Measurements from ENCODE around the gene ITGA7. TPM values are rescaled to one million over a fixed set of nuclear protein-coding genes. Genes with fewer than 3 reads are reported as not detected.
A peak's percentile ranks its signal among the peaks of the same experiment; 100 is the strongest.

ITGA7 gene
- total RNA-seq, 1 donor: 13.9 TPM

DNA sequence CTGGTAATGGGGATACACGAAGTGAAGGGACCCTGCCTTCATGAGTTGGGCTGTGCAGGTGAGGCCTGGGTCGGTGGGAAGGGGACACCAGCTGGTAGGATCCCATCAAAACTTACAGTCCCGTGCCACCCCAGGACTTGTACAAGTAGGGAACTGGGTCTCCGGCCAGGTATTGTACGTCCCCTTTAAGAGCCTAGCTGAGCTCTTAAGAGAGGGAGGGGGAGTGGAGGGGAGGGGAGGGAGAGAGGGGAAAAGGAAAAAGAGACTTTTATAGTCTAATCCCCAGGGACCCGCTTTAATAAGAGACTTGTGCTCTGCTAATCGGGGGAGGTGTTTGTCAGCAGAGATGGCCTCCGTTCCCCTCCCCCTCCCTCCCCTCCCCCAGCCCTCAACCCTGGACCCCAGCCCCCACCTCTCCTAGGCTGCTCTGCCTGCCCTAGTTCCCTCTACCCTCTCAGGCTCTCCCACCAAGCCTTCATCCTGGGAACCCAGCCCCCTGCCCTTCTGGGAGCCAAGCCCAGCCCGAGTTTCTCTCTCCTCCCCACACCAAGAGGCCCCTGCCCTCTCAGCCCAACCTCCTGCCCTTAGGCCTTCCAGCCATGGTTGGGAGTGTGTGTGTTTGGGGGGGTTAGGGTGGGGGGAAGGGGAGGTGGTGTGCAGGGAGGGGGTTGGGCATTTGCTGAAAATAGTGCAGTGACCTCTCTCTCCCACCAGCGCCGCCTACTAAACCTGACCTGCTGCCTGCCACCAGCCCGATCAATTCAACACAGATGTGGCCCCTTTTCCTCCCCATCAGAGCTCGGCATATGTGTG lies 37.9 kb upstream of the ITGA7 start:
- DNase-seq (ENCODE audit: low read depth): peak; percentile 37
- no peak for TF ChIP-seq CTCF (IDR thresholded peaks at IDR 0.05; ENCODE audit: insufficient read depth, low read length)
- H3K4me3 ChIP-seq (ENCODE audit: low read depth, low read length): peak overlapping the region; percentile 46

DNA sequence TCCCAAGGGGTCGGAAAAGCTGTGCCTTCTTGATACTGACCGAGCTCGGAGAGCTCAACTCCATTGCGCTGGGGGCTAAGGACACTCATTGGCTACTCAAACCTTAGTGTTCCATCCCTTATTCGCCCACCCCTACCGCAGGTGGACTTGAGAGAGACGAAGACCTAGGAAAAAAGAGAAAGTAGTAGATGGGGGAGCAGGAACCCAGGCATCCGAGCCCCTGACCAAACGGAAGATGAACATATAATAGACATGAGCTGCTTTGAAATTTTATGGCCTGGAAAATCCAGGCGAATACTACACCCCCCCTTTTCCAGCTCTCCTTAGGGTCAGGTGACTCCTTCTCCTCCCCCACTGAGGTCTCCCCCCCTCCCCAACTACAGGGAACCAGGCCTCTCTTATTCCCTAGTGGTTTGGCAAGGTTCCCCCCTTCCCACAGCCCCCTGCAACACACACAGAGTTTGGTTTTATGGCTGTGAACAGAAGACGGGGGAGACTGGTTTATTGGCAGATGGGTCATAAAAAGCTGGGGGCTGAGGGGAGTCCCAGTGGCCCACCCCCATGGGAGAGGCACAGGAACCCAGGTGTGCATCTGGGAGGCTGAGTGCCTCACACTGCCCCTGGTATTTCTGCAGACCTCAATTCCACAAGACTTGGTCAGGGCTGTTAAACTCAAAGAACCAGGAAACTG lies 36.8 kb upstream of the ITGA7 start:
- H3K4me3 ChIP-seq (ENCODE audit: low read depth, low read length): peak overlapping the region; percentile 80
- DNase-seq (ENCODE audit: low read depth): no peak
- no peak for TF ChIP-seq CTCF (IDR thresholded peaks at IDR 0.05; ENCODE audit: insufficient read depth, low read length)

GRCh38 chr12:55743406-55744339 lies 36.0 kb upstream of the ITGA7 start:
- DNase-seq (ENCODE audit: low read depth): peak; percentile 59
- peak overlapping the region; percentile 80 for H3K4me3 ChIP-seq (ENCODE audit: low read depth, low read length)
- peak; percentile 7 for TF ChIP-seq CTCF (IDR thresholded peaks at IDR 0.05; ENCODE audit: insufficient read depth, low read length)

GRCh38 chr12:55742719-55743405 lies 35.2 kb upstream of the ITGA7 start, which contains the start of gene GDF11:
Gene GDF11 (plus strand): TSS chr12:55743122. CDS start chr12:55743317, 195 bp downstream.
- no peak for TF ChIP-seq CTCF (IDR thresholded peaks at IDR 0.05; ENCODE audit: insufficient read depth, low read length)
- peak; percentile 73 for DNase-seq (ENCODE audit: low read depth)

GRCh38 chr12:55741931-55742680 lies 34.4 kb upstream of the ITGA7 start:
- TF ChIP-seq CTCF (IDR thresholded peaks at IDR 0.05; ENCODE audit: insufficient read depth, low read length): no peak
- peak overlapping the region; percentile 62 for H3K4me3 ChIP-seq (ENCODE audit: low read depth, low read length)
- no peak for DNase-seq (ENCODE audit: low read depth)

More at GRCh38 chr12:55742719-55743405, 35.2 kb upstream of the ITGA7 start, which contains the start of gene GDF11:
- H3K4me3 ChIP-seq (ENCODE audit: low read depth, low read length): peak within 1 kb of the TSS; percentile 80
